ENCODE results near the gene CNTN1.

DNA sequence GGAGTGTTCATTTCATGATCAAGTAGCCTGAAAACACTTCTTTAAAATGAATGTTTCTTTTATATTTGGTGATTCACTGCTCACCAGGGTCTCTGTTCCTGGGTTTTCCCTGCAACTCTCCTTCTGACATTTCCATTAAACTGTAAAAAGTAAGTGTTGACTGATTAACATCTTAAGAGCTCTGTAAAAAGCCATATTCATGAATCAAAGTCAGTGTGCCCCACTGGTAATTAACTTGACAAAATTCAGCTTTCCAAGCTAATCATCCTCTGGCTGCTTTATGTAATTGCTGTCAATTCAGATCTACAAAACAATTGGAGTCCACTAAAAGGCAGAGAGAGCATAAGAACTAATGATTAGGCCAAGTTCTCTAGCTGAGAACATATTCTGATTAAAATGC, 41.6 kb downstream of the CNTN1 start:
- no peak for TF ChIP-seq POLR2AphosphoS5 (IDR thresholded peaks at IDR 0.05)
- TF ChIP-seq, protein P1, sequence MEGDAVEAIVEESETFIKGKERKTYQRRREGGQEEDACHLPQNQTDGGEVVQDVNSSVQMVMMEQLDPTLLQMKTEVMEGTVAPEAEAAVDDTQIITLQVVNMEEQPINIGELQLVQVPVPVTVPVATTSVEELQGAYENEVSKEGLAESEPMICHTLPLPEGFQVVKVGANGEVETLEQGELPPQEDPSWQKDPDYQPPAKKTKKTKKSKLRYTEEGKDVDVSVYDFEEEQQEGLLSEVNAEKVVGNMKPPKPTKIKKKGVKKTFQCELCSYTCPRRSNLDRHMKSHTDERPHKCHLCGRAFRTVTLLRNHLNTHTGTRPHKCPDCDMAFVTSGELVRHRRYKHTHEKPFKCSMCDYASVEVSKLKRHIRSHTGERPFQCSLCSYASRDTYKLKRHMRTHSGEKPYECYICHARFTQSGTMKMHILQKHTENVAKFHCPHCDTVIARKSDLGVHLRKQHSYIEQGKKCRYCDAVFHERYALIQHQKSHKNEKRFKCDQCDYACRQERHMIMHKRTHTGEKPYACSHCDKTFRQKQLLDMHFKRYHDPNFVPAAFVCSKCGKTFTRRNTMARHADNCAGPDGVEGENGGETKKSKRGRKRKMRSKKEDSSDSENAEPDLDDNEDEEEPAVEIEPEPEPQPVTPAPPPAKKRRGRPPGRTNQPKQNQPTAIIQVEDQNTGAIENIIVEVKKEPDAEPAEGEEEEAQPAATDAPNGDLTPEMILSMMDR (IDR thresholded peaks at IDR 0.05): no peak

Data from prostate gland (tissue), 2 donors.